Activated CD8-positive, alpha-beta memory T cell treated with anti-CD3 and anti-CD28 coated beads for 48 hours (primary cell): ENCODE data around the gene PDE2A.

Source experiments
- DNase-seq, 3 experiments: peaks; one replicate each; pipeline ENCODE4 v3.0.0-alpha.2; 2020; ENCODE audit warnings: low read depth in 2 of 3, low spot score in 2 of 3

The PDE2A gene

GRCh38 chr11:72637926-72638325 lies 36.3 kb downstream of the PDE2A start:
- no peak for DNase-seq

DNA sequence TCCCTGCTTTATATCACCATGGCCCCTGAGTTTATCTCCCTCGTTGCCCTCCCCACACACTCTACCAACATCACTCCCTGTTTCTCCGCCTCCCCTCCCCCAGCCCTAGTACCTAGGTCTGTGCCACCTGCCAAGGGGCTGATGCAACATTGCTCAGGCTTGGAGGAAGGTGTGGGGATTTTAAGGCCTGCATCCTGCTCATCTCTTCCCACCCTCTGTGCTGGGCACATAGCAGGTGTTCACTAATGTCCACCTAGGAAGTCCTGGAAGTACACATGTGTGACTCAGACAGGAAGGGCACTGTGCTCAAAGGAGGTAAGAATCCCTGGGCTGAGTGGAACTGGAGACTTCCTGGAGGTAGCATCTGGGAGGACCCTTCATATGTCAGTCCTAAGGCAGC lies 37.0 kb downstream of the PDE2A start:
- no peak for DNase-seq

GRCh38 chr11:72636376-72636775 lies 37.8 kb downstream of the PDE2A start:
- DNase-seq: no peak

DNA sequence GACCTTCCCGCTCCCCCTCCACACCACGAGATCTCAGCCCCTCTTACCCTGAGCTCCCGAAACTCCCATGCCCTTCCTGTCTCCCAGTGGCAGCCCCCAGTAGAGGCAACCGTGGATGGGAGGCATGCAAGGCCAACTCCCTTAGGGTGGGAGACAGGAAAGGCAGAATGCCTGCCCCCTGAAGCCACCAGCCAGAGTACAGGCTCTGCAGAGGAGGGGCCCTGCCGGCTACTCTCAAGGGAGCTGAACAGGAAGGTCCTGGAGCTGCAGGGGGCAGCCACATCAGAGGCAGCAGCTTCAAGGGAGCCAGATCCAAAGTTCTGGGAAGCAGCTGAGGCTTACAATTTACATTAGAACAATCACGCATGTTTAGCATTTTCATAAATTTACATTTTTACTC lies 38.3 kb downstream of the PDE2A start:
- no peak for DNase-seq

DNA sequence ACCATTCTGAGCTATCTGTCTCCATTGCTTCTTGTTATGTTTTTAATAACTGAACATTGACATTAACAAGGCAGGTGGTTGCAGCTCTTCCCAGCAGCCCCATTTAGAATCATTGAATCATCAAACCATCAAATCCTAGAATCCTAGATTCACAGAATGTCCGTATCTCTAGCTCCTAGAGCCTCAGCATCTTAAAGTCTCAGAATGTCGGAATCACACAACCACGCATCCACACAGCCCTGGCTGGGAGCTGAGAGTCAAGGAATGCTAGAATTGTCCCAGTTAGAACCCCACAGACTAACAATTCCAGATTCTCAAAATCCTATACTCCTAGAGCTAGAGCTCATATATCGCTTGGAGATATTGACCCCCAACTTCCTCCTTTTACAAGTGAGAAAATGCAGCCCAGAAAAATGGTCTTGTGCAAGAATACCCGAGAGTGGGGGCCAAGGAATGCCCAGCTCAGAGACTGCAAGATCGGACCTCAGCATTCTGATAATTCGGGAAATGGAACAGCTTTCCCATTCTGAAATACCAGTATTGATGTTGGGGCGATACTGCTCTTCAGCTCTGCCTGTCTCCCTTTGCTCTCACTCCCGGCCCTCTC lies 38.8 kb downstream of the PDE2A start:
- no peak for DNase-seq

DNA sequence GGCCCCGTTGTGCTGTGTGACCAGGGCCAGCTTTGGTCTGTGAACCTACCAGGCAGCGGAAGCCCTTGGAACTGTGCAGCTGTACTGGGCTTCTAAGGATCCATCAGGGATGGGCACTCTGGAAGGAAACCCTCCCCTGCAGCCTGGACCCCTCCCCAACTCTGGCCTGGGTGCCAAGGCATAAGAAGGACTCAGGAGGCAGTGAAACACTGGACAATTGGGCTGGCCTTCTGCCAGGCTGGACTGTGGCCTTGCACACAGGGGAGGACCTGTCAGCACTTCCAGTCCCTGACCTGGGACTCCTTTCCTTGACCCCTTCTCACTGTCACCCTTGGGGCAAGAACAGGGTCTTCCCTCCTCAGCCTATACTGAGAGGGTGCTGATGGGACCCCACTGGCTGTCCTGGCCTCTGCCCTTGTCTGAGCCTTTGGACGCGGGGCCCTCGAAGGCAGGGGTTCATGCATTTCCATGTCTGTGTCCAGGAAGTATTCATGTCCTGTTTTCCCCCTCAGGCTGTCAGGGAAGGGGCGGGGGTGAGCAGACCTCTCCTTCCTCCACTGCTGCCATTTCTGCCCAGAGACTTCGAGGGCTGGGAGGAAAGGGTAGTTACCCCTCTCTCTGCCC lies 39.6 kb downstream of the PDE2A start:
- no peak for DNase-seq

DNA sequence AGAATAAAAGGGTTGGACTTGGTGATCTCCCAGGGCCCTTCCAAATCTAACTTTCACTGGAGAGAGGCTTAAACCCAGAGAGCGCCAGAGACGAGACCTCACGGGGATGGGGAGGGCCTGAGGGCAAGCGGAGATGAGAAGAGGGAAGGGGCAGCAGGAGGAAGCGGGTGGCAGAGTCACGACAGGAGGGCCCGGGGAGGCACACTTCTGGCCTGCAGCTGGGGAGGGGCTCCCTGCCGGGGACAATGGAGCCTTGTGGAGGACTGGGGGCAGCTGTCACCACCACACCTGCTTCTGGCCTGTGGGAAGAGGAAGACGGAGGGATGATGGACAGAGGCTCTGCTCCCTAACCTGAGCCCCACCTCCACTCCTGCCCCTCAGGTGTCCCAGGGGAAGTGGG lies 40.2 kb downstream of the PDE2A start:
- DNase-seq: no peak

- no peak for DNase-seq
Measured at GRCh38 chr11:72633068-72633467, 41.2 kb downstream of the PDE2A start.

- DNase-seq: no peak
Measured at GRCh38 chr11:72631806-72632731, 42.2 kb downstream of the PDE2A start.

- DNase-seq: no peak
Measured at GRCh38 chr11:72630104-72630852, 43.9 kb downstream of the PDE2A start.

GRCh38 chr11:72629266-72629665 lies 45.0 kb downstream of the PDE2A start:
- no peak for DNase-seq

- no peak for DNase-seq
Measured at GRCh38 chr11:72627594-72628281, 46.5 kb downstream of the PDE2A start.

DNA sequence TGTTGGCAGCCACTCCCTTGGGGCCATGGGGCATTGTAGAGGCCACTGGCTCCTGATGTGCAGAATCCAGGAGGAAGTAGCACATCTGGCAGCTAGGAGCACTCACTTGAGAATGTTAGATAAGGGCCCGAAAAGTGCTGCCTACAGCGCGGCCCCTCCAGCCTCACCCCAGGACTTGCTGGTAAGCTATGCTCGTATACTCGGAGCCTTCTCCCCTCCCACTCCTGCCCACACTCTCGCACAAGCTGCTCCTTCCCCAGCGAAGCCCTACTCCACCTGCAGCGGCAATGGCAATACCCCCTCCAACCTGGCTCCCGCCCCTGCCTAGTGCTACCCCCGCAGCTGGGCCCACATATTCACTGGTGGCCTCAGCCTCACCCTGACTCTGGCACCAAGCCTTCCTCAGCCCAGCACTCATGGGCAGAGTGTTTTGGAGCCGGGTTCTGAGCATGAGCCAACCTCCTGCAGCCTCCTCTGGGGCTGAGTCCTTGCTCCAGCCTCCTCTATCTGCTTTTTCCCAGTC lies 47.7 kb downstream of the PDE2A start:
- no peak for DNase-seq

DNA sequence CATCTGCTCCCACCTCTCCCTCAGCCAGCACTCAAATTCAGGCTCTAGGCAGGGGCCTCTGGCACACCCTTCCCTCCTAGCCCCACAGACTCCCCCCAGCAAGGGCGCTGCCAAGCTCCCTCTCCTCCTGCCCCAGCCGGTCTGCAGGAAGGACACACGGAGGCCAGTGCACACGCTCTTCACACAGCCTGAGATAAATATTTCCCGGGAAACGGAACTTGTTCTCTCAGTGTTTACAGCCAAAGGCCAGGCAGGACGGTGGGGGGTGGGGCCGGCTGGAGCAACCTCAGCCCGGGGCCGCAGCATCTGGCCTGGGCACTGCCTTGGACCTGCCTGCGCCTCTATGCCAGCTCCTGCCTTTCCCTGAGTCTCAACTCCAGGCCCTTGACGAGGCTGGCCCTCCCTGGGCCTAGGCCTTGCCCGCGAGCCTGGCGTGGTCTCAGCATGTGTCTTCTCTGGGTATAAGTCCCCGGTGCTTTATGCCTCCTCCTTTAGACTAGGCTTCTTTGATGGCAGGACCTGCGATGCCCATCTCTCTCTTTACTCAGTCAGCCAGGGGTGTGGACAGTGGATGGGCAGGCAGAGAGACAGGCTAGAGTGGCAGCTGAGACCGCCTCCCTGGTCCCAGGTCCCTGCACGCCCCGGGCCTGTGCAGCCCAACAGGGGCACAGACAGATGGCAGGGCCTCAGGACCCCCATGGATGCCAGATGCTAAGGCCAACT lies 48.4 kb downstream of the PDE2A start:
- no peak for DNase-seq

GRCh38 chr11:72624496-72625201 lies 49.6 kb downstream of the PDE2A start:
- DNase-seq: no peak

GRCh38 chr11:72623052-72623451 lies 51.2 kb downstream of the PDE2A start:
- no peak for DNase-seq

DNA sequence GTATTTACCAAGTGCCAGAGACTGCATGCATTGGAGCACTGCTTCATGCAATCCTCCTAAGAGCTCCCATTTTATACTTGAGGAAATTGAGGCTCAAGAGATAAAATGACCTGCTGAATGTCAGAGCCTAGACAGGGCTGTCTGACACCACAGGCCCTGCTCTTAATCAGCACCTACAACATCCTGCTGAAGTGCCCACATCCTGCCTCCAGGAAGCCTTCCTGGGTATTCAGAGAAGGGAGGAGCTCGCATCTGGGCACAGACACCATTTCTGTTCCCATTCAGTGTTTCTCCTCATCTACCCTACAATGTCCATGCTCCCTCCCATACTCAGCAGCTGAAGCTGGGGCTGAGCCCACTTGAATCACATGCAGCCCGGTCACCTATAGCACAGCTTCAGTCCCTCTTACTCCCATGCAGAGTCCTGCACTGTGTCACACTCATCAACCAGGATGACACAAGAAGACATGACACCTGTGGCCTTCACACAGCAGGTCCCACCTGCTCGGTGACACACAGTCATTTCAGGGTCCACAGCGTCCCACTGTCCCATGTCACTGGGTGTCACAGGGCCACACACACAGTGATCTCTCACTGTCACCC lies 53.1 kb downstream of the PDE2A start:
- DNase-seq: no peak

DNA sequence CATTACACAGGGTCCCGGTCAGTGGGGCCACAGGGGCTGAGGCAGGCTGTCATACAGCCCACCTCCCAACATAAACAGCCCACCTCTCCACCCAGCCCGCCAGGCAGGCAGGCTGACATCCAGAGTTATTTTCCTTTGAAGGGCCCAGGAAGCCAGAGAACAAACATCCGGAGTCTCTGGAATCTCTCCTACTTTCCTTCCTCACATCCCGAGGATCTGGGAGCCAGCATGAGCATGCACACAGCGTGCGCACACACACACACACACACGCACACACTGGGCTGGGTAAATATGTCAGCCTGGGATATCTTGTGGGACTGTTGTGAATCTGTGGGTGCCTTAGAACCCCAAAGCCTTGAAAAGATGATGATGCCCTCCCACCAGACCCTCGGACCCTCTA lies 55.4 kb downstream of the PDE2A start:
- DNase-seq: no peak
